ENCODE results near the gene RARB.

The RARB gene

GRCh38 chr3:25423780-25424588, 4.1 kb upstream of the RARB start:
- DNase-seq (ENCODE audit: low read depth in 2 of 2), result no peak

GRCh38 chr3:25424614-25425013, 3.4 kb upstream of the RARB start:
- no peak for DNase-seq (ENCODE audit: low read depth in 2 of 2)

- no peak for DNase-seq (ENCODE audit: low read depth in 2 of 2)
These were observed 1.7 kb upstream of the RARB start for GRCh38 chr3:25426408-25426807.

DNA sequence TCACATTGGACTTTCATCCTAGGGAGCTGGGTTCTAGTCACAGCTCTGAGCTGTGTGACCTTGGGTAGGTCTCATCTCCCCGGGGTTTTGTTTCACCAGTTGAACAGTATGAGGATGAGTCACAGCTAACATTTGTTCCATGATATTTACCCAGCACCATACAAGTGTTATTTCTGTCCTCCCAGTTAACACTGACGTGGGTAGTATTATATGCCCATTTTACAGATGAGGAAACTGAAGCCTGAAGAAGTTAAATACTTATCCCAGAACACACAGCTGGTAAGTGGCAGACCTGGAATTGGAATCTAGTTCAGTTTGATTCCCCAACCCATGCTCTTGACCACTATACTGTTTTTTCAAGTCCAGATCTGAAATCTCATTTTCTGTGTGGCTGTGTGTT, 908 bp upstream of the RARB start:
- no peak for DNase-seq (ENCODE audit: low read depth in 2 of 2)

GRCh38 chr3:25427563-25427941, 511 bp upstream of the RARB start:
- no peak for DNase-seq (ENCODE audit: low read depth in 2 of 2)

GRCh38 chr3:25428789-25429335, 799 bp downstream of the RARB start:
- DNase-seq (ENCODE audit: low read depth in 2 of 2), result no peak

DNA sequence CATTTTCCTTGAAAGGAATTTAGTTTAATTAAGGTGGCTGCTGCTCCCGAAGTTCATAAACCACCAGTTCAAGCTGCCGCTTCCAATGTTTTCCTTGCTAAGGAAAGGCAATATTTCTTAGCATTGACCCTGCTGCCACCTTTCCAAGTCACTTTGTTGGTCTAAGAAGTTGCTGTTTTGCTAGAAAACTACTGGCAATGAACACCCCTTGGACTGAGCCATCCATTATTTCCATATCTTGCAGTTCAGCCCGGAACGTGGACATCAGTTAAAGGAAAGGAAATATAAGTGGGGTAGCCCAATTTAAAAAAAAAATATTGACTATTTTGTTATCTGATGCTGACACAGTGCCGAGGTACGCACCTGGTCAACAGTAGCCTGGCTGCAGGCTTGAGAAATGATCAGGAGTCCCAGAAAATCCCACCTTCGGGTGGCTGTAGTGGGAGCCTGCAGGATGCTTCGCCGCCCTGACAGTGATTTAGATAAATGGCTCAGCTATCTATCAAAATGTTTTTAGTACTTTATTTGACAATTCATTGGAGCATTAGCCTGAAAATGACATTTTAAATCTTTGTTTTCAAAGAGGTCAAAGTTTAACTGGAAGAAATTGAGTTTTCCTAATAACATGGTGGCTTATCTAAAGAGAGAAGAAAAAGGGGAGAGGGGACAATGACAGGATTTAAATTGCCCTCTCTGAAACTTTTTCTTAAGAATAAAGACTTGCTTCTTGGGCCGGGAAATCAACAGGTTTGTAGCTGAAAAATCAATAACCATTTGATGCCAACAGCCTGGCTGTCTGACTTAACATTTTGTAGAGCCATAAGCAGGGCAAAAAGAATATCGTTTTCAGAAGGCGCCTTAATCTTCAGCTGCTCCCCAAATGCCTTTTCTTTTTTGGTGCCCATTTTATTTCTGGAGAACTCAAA, 1.6 kb downstream of the RARB start:
- no peak for DNase-seq (ENCODE audit: low read depth in 2 of 2)

- DNase-seq (ENCODE audit: low read depth in 2 of 2), result no peak
These were observed 2.3 kb downstream of the RARB start for GRCh38 chr3:25430287-25430934.

DNA sequence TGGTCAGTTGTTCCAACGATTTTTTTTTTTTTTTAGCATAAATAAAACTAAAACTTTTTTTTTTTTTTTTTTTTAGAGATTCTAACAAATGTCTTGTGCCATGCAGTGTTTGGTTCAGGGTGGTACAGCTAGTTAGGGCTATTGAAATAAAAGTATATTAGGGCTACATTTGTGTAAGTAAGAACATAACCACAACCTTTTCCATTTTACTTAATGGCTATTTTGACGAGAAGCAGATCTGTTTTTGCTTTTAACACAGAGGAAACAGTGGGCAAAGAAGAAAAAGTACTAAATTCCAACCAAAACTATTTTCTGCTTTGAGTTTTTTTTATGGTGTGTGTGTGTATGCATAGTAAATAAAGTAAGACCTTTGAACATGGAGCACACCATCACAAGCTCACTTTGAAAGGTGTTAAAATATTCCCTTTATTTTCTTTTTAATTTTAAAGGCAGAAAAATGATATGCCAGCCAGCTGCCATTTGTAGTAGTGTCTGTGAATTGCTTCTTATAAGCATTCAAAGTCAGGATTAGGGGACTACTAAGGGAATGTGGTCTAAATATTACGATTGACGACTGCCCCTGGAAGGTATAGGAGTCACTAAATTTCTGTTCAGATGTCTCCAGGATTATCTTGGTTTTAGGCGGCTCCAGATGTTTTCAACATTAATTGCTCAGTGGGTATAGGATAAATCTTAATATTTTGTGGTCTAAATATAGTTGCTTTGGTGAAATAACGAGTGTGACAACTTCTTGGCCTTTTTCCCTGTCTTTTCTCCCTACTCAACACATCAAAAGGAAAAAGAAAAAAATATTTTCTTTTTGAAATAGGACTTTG, 3.1 kb downstream of the RARB start:
- no peak for DNase-seq (ENCODE audit: low read depth in 2 of 2)

- DNase-seq (ENCODE audit: low read depth in 2 of 2), result no peak
These were observed 4.2 kb downstream of the RARB start for GRCh38 chr3:25432176-25432720.

DNA sequence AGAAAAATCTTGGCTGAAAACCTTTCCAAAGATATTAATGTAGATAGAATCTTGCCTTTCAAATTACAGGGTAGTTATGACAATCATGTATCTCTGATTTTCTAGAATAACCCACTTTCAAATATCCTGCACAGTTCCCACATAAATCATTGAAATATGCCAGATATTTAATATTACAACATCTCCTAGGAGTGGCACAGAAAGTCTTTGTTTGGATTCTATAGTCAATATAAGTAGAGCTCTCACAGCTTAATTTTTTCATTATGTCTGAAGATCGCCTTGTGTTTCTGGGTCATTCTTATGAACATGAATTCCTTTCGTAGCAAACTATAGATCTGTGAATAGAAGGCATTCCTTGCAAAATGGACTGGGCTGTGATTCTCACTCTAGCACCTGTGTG, 5.0 kb downstream of the RARB start:
- no peak for DNase-seq (ENCODE audit: low read depth in 2 of 2)

DNA sequence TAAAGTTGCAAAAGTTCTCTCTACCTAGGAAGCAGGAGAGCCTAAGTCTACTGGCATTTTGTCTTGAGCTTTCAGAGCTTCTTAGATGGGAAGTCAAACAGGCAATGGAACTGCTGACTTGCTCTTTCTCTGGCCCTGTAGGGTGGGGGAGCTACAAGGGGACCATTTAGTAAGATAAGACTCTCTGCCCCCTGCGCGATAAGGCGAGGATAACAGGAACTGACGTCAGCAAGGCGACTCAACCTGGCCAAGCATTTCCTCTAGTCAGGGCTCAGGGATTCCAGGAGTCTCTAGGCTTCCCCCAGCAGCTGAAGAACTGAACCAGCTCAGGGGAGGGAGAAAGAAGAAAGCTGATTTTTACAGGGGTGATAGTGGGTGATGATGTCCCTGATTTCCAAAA, 5.8 kb downstream of the RARB start:
- no peak for DNase-seq (ENCODE audit: low read depth in 2 of 2)

DNA sequence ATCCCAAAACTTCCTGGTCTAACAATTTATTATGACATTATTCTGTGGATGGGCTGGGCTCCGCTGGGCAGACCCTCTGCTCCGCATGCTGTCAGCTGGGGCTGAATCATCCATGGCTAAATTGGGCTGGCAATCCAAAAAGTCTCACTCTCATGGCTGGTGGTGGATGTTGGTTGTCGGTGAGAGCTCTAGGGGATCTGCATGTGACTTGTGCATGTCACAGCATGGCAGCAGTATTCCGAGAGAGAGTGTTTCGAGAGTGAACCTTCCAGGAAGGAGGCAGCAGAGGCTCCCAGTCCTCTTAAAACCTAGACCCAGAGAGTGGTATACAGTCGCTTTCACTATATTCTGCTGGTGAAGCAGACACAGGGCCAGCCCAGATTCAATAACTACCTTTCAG, 9.9 kb downstream of the RARB start:
- no peak for DNase-seq (ENCODE audit: low read depth in 2 of 2)

DNA sequence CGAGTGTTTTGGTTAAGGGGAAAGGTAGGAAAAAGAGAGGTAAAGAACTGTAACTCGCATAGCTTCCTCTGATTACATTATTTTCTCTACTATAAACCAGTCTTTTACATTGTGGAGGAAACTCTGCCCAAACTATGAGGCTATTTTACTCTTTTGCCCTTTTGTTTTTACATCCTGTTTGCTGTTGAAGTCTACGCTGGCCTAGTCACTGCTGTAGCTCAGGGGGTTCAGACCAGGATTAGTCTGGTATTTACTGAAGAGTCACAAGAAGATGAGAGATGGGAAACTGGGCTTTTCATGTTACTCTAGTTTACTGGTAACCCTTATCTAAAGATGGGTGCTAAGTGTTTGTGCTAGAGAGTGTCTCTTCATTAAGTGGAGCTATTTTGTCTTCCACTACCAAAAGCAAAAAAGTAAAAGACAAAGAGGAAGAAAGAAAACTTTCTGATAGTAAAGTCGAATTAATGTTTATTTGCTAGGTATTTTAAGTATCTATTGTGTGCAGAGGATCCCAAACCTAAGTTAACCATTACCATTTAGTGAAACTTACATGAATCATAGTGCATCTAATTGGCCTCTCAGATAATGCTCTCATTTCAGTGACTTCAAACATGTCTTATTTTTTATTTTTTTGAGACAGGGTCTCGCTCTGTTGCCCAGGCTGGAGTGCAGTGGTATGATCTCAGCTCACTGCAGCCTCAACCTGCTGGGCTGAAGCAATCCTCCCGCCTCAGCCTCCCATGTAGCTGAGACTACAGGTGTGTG, 10.9 kb downstream of the RARB start:
- no peak for DNase-seq (ENCODE audit: low read depth in 2 of 2)

DNA sequence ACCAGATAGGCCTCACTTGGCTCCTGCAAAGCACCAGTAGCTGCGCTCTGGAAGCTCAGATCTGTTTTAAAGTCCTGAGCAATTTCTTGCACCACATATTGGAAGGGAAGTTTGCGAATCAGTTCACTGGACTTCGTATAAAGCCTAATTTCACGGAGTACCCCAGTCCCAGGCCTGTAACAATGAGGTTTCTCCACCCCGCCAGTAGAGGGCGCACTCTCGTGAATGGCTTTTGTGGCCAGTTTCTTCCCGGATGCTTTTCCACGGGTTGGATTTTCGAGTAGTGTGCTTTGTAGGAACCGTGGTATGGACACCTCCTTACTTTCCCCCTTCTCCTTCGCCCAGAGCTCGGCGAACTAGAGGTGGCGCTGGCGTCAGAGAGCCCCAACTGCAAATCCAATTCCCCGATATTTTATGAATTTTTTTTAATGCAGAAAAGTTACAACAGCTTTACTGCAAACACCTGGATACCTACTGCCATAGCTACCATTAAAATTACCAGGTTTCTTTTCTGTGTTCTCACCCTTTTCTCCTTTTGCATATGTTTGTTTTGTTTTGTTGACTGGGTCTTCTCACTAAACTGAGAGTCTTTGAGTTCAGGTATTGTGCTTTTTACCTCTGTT, 13.3 kb downstream of the RARB start:
- no peak for DNase-seq (ENCODE audit: low read depth in 2 of 2)

DNA sequence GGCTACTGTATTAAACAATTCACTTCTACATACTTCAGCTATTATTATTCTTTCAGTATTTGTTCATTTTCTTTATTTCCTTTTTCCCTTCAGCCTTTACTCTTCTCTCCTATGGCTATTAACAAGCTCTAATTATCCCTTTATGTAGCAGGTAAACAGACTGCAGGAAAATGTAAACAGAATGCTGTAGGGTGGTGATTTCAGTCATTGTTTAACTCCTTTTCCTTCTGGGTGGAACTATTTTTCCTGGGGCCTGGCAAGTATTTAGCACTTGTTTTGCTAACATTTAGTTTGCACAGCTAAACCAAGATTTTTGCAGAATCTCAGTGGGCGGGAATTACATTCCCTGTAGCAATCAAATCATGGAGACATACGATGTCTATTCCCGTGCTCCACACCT, 14.4 kb downstream of the RARB start:
- no peak for DNase-seq (ENCODE audit: low read depth in 2 of 2)

DNA sequence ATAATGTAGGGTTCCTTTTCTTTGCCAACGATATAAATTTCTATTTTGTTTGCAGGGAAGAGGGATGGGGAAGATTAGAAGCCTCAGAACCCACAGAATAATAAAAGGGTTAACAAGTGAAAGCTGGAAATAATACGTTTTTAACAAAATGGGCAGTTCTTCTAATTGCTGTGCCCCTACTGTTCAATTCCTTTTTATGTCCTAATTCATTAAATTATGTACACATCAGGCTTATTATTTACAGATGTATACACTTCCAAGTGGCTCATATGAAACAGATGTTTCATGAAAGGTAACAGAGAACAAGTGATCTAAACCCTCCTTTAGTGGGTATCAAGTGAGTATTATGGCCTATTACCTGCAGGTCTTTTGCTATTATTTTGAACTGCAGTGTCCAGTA, 16.2 kb downstream of the RARB start:
- DNase-seq (ENCODE audit: low read depth in 2 of 2), result no peak

DNA sequence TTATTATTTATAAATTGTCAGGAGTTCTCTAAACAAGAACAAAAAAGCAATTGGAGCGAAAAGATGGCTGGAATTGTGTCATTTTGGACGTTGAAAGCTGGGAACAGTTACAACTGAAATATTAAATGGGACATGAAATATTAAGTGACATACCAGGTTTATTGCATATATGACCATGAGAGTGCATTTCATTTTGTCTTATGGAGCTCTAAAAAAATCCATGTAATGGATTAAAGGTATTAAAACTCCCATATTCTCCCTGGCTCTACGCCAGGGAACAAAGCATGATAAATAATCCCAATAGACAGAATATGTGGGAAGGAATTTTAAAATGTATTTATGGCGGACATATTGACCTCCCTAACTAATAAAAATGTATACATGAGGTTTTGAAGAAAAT, 17.7 kb downstream of the RARB start:
- DNase-seq (ENCODE audit: low read depth in 2 of 2), result no peak

GRCh38 chr3:25447285-25447684, 19.2 kb downstream of the RARB start:
- no peak for DNase-seq (ENCODE audit: low read depth in 2 of 2)

DNA sequence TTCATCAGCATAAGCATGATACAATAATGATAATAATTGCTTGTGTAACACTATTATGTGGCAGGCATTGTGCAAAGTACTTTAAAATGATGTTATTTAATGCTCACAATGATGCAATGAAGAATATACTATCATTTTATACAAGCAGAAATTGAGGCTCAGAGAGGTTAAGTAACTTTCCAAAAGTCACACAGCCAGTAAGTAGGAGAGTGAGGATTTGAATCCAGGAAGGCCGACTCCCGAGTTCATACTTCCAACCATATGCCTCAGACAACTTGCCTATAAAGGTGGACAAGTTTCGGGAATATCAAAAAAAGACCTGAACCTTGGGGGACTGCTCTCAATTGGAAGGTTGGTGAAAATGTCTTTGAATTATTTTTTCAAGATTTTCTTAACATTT, 19.9 kb downstream of the RARB start:
- DNase-seq (ENCODE audit: low read depth in 2 of 2), result no peak

Data from stimulated activated CD8-positive, alpha-beta memory T cell treated with anti-CD3 and anti-CD28 coated beads, Interleukin-7, amount 100 ng/mL, for 1 hour (primary cell).